Measurements from ENCODE around the gene RSAD1.

Gene RSAD1

DNA sequence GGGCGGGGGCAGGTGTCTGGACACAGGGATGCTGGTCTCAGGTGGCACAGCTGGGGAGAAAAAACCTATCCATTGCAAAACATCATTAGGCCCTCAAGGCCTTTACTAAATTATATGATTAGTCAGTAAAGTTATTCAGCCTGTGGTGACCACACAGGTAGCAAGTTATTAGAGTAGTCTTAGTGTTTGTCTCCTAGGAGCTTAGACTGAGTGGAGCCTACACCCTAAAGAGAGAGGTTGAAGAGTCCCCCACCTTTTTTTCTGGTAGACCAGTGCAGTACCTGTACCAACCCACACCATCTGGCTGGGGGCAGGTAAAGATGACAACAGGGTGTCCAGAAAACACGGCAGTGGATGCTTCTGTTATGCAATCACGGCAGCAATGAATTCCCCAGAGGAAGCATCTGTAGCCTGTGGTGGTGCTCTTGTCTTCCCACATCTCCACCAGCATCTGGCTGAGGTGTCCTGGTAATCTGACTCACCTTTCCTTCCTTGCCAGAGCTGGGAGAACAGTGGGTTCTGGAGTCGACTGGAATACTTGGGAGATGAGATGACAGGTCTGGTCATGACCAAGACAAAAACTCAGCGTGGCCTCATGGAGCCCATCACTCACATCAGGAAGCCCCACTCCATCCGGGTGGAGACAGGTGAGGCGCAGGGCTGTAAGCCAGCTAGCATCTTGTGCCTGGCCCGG, 40.6 kb downstream of the RSAD1 start:
- no peak for DNase-seq (ENCODE audit: low spot score)

- DNase-seq (ENCODE audit: low spot score) = no peak
Measured at GRCh38 chr17:50520483-50520882, 41.8 kb downstream of the RSAD1 start.

DNA sequence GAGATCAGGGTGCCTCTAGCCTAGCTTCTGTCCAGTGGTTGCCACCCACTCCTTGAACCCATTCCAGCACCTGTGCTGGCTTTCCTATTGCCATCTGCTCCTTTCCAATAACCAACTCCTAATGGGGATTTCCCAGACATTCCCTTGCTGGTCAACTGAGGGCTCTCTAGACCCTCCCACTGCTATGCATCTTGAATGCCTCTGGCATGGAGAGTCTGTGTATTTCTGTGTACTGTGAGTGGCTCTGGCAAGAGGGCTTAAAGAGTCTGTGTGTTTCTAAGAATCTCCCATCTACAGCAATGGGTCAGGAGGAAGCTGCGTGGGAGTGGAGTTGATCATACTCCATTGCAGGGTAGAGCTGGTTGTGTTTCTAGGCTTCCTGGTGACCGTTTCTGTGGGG, 42.9 kb downstream of the RSAD1 start:
- no peak for DNase-seq (ENCODE audit: low spot score)

DNA sequence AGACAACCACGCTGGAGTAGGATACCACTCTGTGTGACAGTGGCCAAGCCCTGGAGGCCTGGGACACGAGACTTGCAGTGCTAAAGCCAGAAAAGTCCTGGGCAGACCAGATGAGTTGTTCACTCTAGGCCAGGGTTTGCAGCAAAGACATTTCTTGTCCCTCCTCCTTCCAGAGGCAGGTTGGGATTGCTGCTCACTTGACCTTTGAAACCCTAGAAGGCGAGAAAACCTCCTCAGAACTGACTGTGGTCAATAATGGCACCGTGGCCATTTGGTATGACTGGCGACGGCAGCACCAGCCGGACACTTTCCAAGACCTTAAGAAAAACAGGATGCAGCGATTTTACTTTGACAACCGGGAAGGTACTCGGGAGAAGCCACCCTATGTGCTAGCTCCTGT, 44.1 kb downstream of the RSAD1 start:
- DNase-seq (ENCODE audit: low spot score) = no peak

- no peak for DNase-seq (ENCODE audit: low spot score)
Measured at GRCh38 chr17:50523208-50523607, 44.5 kb downstream of the RSAD1 start.

GRCh38 chr17:50524838-50525237, 46.2 kb downstream of the RSAD1 start:
- DNase-seq (ENCODE audit: low spot score) = no peak

DNA sequence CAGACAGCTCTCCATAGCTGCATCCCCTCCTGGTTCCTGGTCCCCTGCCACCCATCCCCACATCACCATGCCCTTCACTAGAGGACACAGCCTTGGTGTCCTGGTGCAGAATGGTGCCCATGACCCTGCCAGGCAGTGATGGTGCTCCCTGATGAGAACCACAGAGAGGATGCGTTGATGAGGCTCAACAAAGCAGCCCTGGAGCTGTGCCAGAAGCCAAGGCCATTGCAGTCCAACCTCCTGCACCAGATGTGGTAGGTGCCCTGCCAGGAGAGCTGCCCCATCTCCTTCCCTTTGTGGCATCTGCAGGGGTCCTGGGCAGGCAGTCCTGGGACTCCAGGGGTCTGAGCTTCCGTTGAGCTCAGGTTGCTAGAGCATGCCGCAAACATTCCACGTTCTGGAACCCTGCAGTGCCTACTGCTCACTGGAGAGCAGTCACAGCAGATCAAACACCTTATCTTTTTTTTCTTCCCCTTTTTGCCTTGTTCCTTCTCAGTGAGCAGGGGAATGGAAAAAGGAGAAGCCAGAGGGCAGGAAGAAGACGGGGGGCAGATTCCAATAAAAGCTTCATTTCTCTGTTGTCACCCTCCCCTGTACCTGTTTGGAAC, 48.6 kb downstream of the RSAD1 start:
- no peak for DNase-seq (ENCODE audit: low spot score)

DNA sequence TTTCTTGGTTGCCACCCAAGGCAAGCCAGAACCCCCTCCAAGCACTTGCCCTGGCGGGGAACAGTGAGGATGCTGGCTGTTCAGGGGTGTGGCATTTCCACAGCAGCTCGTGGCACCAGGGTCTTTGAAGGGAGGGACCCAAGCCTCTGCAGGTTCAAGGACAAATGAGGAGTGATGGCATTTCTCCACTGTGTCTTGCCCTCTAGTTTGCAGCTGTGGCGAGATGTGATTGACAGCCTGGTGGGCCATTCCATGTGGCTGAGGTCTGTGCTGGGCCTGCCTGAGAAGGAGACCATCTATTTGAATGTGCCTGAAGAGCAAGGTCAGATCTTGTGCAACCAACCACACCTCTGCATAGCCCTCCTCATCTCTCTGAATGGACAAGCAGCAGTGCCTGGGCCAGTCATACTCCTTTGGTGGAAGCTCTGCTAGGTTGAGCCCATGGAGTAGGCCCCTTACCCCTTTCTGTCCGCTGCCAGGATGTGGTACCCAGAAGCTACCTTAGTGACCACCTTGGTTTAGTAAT, 49.4 kb downstream of the RSAD1 start:
- DNase-seq (ENCODE audit: low spot score) = no peak

- no peak for DNase-seq (ENCODE audit: low spot score)
Measured at GRCh38 chr17:50529849-50530248, 51.2 kb downstream of the RSAD1 start.

GRCh38 chr17:50531428-50532025, 52.9 kb downstream of the RSAD1 start:
- DNase-seq (ENCODE audit: low spot score) = no peak

- no peak for DNase-seq (ENCODE audit: low spot score)
Measured at GRCh38 chr17:50532452-50533024, 53.9 kb downstream of the RSAD1 start, which contains the start of gene EPN3. Gene EPN3 (plus strand): TSS chr17:50532735. CDS start chr17:50536557, 3,822 bp downstream.

GRCh38 chr17:50533185-50533584, 54.5 kb downstream of the RSAD1 start:
- DNase-seq (ENCODE audit: low spot score) = no peak

GRCh38 chr17:50533720-50534148, 55.1 kb downstream of the RSAD1 start:
- DNase-seq (ENCODE audit: low spot score) = no peak

- no peak for DNase-seq (ENCODE audit: low spot score)
Measured at GRCh38 chr17:50534222-50534978, 55.7 kb downstream of the RSAD1 start.

DNA sequence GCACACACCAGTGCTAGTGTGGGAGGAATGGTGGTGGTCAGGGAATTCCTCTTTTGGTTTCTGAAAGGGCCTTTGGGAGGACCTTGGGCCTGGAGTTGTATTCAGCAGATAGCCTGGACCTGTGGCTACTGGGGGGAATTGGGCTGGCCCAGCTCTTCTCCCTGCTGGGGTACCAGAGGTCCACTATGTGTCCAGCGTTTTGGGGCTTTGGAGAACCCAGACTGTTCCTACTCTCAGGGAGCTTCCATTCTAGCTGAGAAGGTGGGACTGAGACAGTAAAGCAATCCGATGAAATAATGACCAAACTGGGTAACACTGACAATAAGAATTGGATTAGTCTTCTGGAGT, 56.3 kb downstream of the RSAD1 start:
- no peak for DNase-seq (ENCODE audit: low spot score)

- DNase-seq (ENCODE audit: low spot score) = no peak
Measured at GRCh38 chr17:50535407-50535806, 56.7 kb downstream of the RSAD1 start.
